ENCODE measurements around the gene SLC37A2. TPM values are rescaled to one million over a fixed set of nuclear protein-coding genes. Genes with fewer than 3 reads are reported as not detected.

SLC37A2 gene
- total RNA-seq, 2 donors from 2014 or later, result 10.2 to 13.3 TPM

GRCh38 chr11:125072961-125073590 lies 10.0 kb downstream of the SLC37A2 start:
- Histone ChIP-seq H3K4me1 (replicated peaks) (no peaks in the 10 kb centered on the region), H3K27ac (no peak overlapping the region), H3K4me3 (no peak overlapping the region), H3K36me3 (no peaks in the 10 kb centered on the region), H3K27me3 (replicated peaks; ENCODE audit: insufficient read depth) (no peaks in the 10 kb centered on the region), H3K9me3 (no peaks in the 10 kb centered on the region)
- intact Hi-C loops (cut with DNase I), result no loop called here
- DNase-seq (ENCODE audit: low spot score), result no peak
- WGBS, result 97% methylated on average over 12 of the region's 12 CpGs
- TF ChIP-seq CTCF (IDR thresholded peaks at IDR 0.05) (no peak), POLR2A (IDR thresholded peaks at IDR 0.05) (no peak), POLR2AphosphoS5 (IDR thresholded peaks at IDR 0.05) (no peak)

- no peaks in the 10 kb centered on the region for H3K36me3 ChIP-seq
- H3K4me1 ChIP-seq (replicated peaks), result no peaks in the 10 kb centered on the region
- no peak for DNase-seq (ENCODE audit: low spot score)
- no peaks in the 10 kb centered on the region for H3K9me3 ChIP-seq
- H3K27ac ChIP-seq, result no peak overlapping the region
- no peak overlapping the region for H3K4me3 ChIP-seq
- no peak for TF ChIP-seq CTCF (IDR thresholded peaks at IDR 0.05)
- no peak for TF ChIP-seq POLR2AphosphoS5 (IDR thresholded peaks at IDR 0.05)
- TF ChIP-seq POLR2A (IDR thresholded peaks at IDR 0.05), result no peak
- H3K27me3 ChIP-seq (replicated peaks; ENCODE audit: insufficient read depth), result no peaks in the 10 kb centered on the region
- intact Hi-C loops (cut with DNase I), result no loop called here
- WGBS, result 69% methylated on average over 19 of the region's 19 CpGs
Measured at GRCh38 chr11:125073616-125074483, 10.7 kb downstream of the SLC37A2 start.

- H3K36me3 ChIP-seq, result no peaks in the 10 kb centered on the region
- no peak for TF ChIP-seq CTCF (IDR thresholded peaks at IDR 0.05)
- no peak for TF ChIP-seq POLR2A (IDR thresholded peaks at IDR 0.05)
- TF ChIP-seq POLR2AphosphoS5 (IDR thresholded peaks at IDR 0.05), result no peak
- no peak overlapping the region for H3K27ac ChIP-seq
- no peaks in the 10 kb centered on the region for H3K9me3 ChIP-seq
- no peaks in the 10 kb centered on the region for H3K4me1 ChIP-seq (replicated peaks)
- DNase-seq (ENCODE audit: low spot score), result no peak
- H3K27me3 ChIP-seq (replicated peaks; ENCODE audit: insufficient read depth), result no peaks in the 10 kb centered on the region
- 89% methylated on average over 11 of the region's 11 CpGs for WGBS
- intact Hi-C loops (cut with DNase I), result no loop called here
- H3K4me3 ChIP-seq, result no peak overlapping the region
Measured at GRCh38 chr11:125074511-125075241, 11.6 kb downstream of the SLC37A2 start.

GRCh38 chr11:125075242-125075625 lies 12.1 kb downstream of the SLC37A2 start:
- TF ChIP-seq POLR2AphosphoS5 (IDR thresholded peaks at IDR 0.05) (no peak), POLR2A (IDR thresholded peaks at IDR 0.05) (no peak), CTCF (IDR thresholded peaks at IDR 0.05) (no peak)
- DNase-seq (ENCODE audit: low spot score), result no peak
- intact Hi-C loops (cut with DNase I), result no loop called here
- Histone ChIP-seq H3K9me3 (no peaks in the 10 kb centered on the region), H3K4me3 (no peak overlapping the region), H3K4me1 (replicated peaks) (no peaks in the 10 kb centered on the region), H3K27me3 (replicated peaks; ENCODE audit: insufficient read depth) (no peaks in the 10 kb centered on the region), H3K36me3 (no peaks in the 10 kb centered on the region), H3K27ac (no peak overlapping the region)
- WGBS, result 91% methylated on average over 7 of the region's 7 CpGs
